ENCODE results near the gene ACOXL.

DNA sequence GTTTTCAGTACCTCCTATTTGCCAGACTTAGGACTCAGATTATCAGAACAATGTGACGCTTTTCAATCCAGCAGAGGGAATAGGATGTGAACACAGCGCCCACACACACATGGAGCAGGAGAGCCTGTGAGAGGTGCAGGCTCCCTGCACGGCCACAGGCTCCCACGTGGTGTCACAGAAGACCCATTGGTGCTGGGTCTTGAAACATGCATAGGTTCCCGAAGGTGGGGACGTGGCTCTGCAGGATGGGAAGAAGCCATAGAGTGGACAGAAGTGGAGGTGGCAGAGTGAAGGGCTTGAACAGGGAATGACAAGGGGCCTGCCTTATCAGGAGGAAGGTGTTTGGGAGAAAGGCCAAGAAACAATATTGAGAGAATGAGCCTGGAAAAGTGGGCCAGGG, 309.9 kb downstream of the ACOXL start:
- TF ChIP-seq, protein P1, sequence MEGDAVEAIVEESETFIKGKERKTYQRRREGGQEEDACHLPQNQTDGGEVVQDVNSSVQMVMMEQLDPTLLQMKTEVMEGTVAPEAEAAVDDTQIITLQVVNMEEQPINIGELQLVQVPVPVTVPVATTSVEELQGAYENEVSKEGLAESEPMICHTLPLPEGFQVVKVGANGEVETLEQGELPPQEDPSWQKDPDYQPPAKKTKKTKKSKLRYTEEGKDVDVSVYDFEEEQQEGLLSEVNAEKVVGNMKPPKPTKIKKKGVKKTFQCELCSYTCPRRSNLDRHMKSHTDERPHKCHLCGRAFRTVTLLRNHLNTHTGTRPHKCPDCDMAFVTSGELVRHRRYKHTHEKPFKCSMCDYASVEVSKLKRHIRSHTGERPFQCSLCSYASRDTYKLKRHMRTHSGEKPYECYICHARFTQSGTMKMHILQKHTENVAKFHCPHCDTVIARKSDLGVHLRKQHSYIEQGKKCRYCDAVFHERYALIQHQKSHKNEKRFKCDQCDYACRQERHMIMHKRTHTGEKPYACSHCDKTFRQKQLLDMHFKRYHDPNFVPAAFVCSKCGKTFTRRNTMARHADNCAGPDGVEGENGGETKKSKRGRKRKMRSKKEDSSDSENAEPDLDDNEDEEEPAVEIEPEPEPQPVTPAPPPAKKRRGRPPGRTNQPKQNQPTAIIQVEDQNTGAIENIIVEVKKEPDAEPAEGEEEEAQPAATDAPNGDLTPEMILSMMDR (IDR thresholded peaks at IDR 0.05), result no peak
- no peak for TF ChIP-seq POLR2A (IDR thresholded peaks at IDR 0.05)
